Stromal cell of bone marrow (primary cell): ENCODE results near the gene CADM1.

Experiments used
- DNase-seq: peaks from one replicate; pipeline ENCODE4 v3.0.0-alpha.2; 2012; ENCODE audit warnings: low read depth

CADM1 gene

GRCh38 chr11:115444542-115444941, 59.7 kb downstream of the CADM1 start:
- no peak for DNase-seq

GRCh38 chr11:115439969-115440540, 64.2 kb downstream of the CADM1 start:
- DNase-seq, result no peak

- DNase-seq, result no peak
Observed at GRCh38 chr11:115439385-115439784, 64.8 kb downstream of the CADM1 start.

- DNase-seq, result no peak
Observed at GRCh38 chr11:115437902-115438575, 66.2 kb downstream of the CADM1 start.

GRCh38 chr11:115430345-115430744, 73.9 kb downstream of the CADM1 start:
- no peak for DNase-seq

- DNase-seq, result no peak
Observed at GRCh38 chr11:115428306-115428705, 75.9 kb downstream of the CADM1 start.

- no peak for DNase-seq
Observed at GRCh38 chr11:115425816-115426215, 78.4 kb downstream of the CADM1 start.

GRCh38 chr11:115425250-115425649, 79.0 kb downstream of the CADM1 start:
- no peak for DNase-seq

GRCh38 chr11:115423728-115424459, 80.3 kb downstream of the CADM1 start:
- DNase-seq, result no peak

GRCh38 chr11:115421992-115422689, 82.1 kb downstream of the CADM1 start:
- DNase-seq, result no peak

- no peak for DNase-seq
Observed at GRCh38 chr11:115421352-115421991, 82.7 kb downstream of the CADM1 start.

- no peak for DNase-seq
Observed at GRCh38 chr11:115420505-115420904, 83.7 kb downstream of the CADM1 start.

- no peak for DNase-seq
Observed at GRCh38 chr11:115418626-115419025, 85.6 kb downstream of the CADM1 start.

GRCh38 chr11:115418081-115418480, 86.1 kb downstream of the CADM1 start:
- no peak for DNase-seq

GRCh38 chr11:115411120-115411519, 93.1 kb downstream of the CADM1 start:
- DNase-seq, result no peak

- DNase-seq, result no peak
Observed at GRCh38 chr11:115409691-115410220, 94.5 kb downstream of the CADM1 start.

GRCh38 chr11:115409116-115409670, 95.0 kb downstream of the CADM1 start:
- DNase-seq, result no peak

- peak; percentile 47 for DNase-seq
Observed at GRCh38 chr11:115408036-115408921, 95.9 kb downstream of the CADM1 start.

GRCh38 chr11:115407496-115407895, 96.7 kb downstream of the CADM1 start:
- no peak for DNase-seq

- DNase-seq, result no peak
Observed at GRCh38 chr11:115406404-115406803, 97.8 kb downstream of the CADM1 start.
